SK-N-SH (cell line): ENCODE results near the gene IL2RA. TPM values are rescaled to one million over a fixed set of nuclear protein-coding genes. Genes with fewer than 3 reads are reported as not detected.

Source experiments
- CTCF ChIA-PET: fragments of 300-600, 350-600 bp; formaldehyde crosslinking; extraction: SDS; loops from one replicate; lab custom pipeline; 2021; lab: Yijun Ruan, JAX
- POLR2A ChIA-PET: fragments of 350-600 bp; sonication (Branson Sonifier 250); formaldehyde crosslinking; extraction: SDS; loops from one replicate; lab custom pipeline; 2020; ENCODE audit warnings: antibody characterized with exemption, inconsistent platforms; lab: Yijun Ruan, JAX
- DNase-seq: peaks from one replicate; pipeline ENCODE4 v3.0.0; 2012
- H2AFZ ChIP-seq: fragments of 200-600 bp; sonication (generic); 2 replicates; pipeline ENCODE4 v1.8.1; 2016; ENCODE audit warnings: antibody characterized with exemption, mild to moderate bottlenecking, low read depth
- H3F3A ChIP-seq: fragments of 200-600 bp; sonication (generic); replicated peaks from 2 replicates; pipeline ENCODE3; 2016; ENCODE audit warnings: antibody characterized with exemption, mild to moderate bottlenecking; ENCODE audit not compliant: insufficient read depth
- H3K27ac ChIP-seq, 2 experiments: fragments of 200-500 bp in 1 of 2; fragments of 200-600 bp in 1 of 2; sonication (Bioruptor generic) in 1 of 2; sonication (generic), shearing (Covaris generic) in 1 of 2; 2 replicates each; pipeline versions ENCODE4 v1.5.1 to v1.6.1; 2014 to 2016; ENCODE audit warnings: low read depth in 2 of 2, inconsistent platforms in 1 of 2, low read length in 1 of 2, mild to moderate bottlenecking in 1 of 2, mixed read lengths in 1 of 2
- H3K27me3 ChIP-seq: fragments of 200-600 bp; sonication (generic), shearing (Covaris generic); 2 replicates; pipeline ENCODE4 v1.6.1; 2016; ENCODE audit warnings: mixed run types; ENCODE audit not compliant: insufficient read depth
- H3K36me3 ChIP-seq, 2 experiments: fragments of 200-500 bp in 1 of 2; fragments of 200-600 bp in 1 of 2; sonication (Bioruptor generic) in 1 of 2; sonication (generic) in 1 of 2; replicated peaks in 1 of 2; 2 replicates each; pipeline versions ENCODE3 to v1.5.1; 2014 to 2016; ENCODE audit warnings: low read length in 1 of 2, mild to moderate bottlenecking in 1 of 2; ENCODE audit not compliant: insufficient read depth in 2 of 2, control insufficient read depth in 1 of 2
- H3K4me1 ChIP-seq, 2 experiments: fragments of 200-500 bp in 1 of 2; fragments of 200-600 bp in 1 of 2; sonication (Bioruptor generic) in 1 of 2; sonication (generic), shearing (Covaris generic) in 1 of 2; 2 replicates each; pipeline versions ENCODE4 v1.5.1 to v1.6.1; 2014 to 2016; ENCODE audit warnings: low read depth in 1 of 2, low read length in 1 of 2, mixed run types in 1 of 2; ENCODE audit not compliant: insufficient read depth in 2 of 2, control insufficient read depth in 1 of 2
- H3K4me2 ChIP-seq: fragments of 200-600 bp; sonication (generic), shearing (Covaris generic); 2 replicates; pipeline ENCODE4 v1.6.1; 2017; ENCODE audit warnings: mixed run types
- H3K4me3 ChIP-seq, 2 experiments: fragments of 200-500 bp in 1 of 2; fragments of 200-600 bp in 1 of 2; sonication (Bioruptor generic) in 1 of 2; sonication (generic), shearing (Covaris generic) in 1 of 2; 2 replicates each; pipeline versions ENCODE4 v1.5.1 to v1.8.1; 2014 to 2016; ENCODE audit warnings: low read depth in 2 of 2, inconsistent platforms in 1 of 2, low read length in 1 of 2, mild to moderate bottlenecking in 1 of 2, mixed read lengths in 1 of 2, moderate library complexity in 1 of 2
- H3K79me2 ChIP-seq: fragments of 200-600 bp; sonication (generic); 2 replicates; pipeline ENCODE4 v1.8.1; 2017; ENCODE audit warnings: mild to moderate bottlenecking; ENCODE audit not compliant: insufficient read depth
- H3K9ac ChIP-seq: fragments of 200-600 bp; sonication (generic); 2 replicates; pipeline ENCODE4 v1.6.1; 2017; ENCODE audit warnings: mixed run types
- H3K9me2 ChIP-seq: fragments of 200-600 bp; sonication (generic); 2 replicates; pipeline ENCODE4 v1.6.1; 2017; ENCODE audit warnings: mixed run types
- H3K9me3 ChIP-seq: fragments of 200-600 bp; sonication (generic); 2 replicates; pipeline ENCODE4 v1.6.1; 2017; ENCODE audit warnings: mixed run types, mild to moderate bottlenecking, moderate library complexity
- H4K20me1 ChIP-seq: fragments of 200-600 bp; sonication (generic); 2 replicates; pipeline ENCODE4 v1.6.1; 2017; ENCODE audit warnings: mild to moderate bottlenecking, mixed run types; ENCODE audit not compliant: insufficient read depth
- CTCF ChIP-seq: fragments of 200-600 bp; sonication (generic); IDR thresholded peaks from 2 replicates; pipeline ENCODE4 v1.6.1; 2017; ENCODE audit warnings: antibody characterized with exemption, mild to moderate bottlenecking, moderate library complexity
- ELF1 ChIP-seq: IDR thresholded peaks from 2 replicates; pipeline ENCODE4 v1.4.0; 2012
- EP300 ChIP-seq, 2 experiments: IDR thresholded peaks; 2 replicates each; pipeline versions ENCODE4 v1.4.0 to v1.6.1; 2012; ENCODE audit warnings: borderline replicate concordance in 1 of 2, low read depth in 1 of 2, low read length in 1 of 2
- EZH2phosphoT487 ChIP-seq: fragments of 200-600 bp; sonication (generic); IDR thresholded peaks from 2 replicates; pipeline ENCODE4 v1.6.1; 2017; ENCODE audit warnings: low read depth, mixed run types, mild to moderate bottlenecking, antibody characterized with exemption, moderate library complexity, borderline replicate concordance
- FOSL2 ChIP-seq: IDR thresholded peaks from 2 replicates; pipeline ENCODE4 v1.4.0; 2012; ENCODE audit warnings: low read depth, mild to moderate bottlenecking, moderate library complexity, borderline replicate concordance
- GATA2 ChIP-seq: sonication (generic); formaldehyde crosslinking; IDR thresholded peaks from 2 replicates; pipeline ENCODE4 v1.5.0; 2020; ENCODE audit warnings: mild to moderate bottlenecking, missing genetic modification reagents
- JUND ChIP-seq: IDR thresholded peaks from 2 replicates; pipeline ENCODE4 v1.4.0; 2012
- MAX ChIP-seq: IDR thresholded peaks from 2 replicates; pipeline ENCODE4 v1.4.0; 2012; ENCODE audit warnings: low read depth
- MXI1 ChIP-seq: IDR thresholded peaks from 2 replicates; pipeline ENCODE4 v1.6.1; 2012; ENCODE audit warnings: mild to moderate bottlenecking, low read depth, low read length, improper control_type of control experiment
- NFIC ChIP-seq: IDR thresholded peaks from 2 replicates; pipeline ENCODE4 v1.4.0; 2012; ENCODE audit warnings: borderline replicate concordance
- PBX3 ChIP-seq: IDR thresholded peaks from 2 replicates; pipeline ENCODE4; 2012
- RAD21 ChIP-seq: IDR thresholded peaks from 2 replicates; pipeline ENCODE4 v1.6.1; 2012; ENCODE audit warnings: mild to moderate bottlenecking, low read length
- RXRA ChIP-seq: IDR thresholded peaks from 2 replicates; pipeline ENCODE4 v1.4.0; 2012; ENCODE audit warnings: low read depth, mild to moderate bottlenecking, borderline replicate concordance
- SIN3A ChIP-seq: IDR thresholded peaks from 2 replicates; pipeline ENCODE4 v1.6.1; 2012; ENCODE audit warnings: low read depth, mild to moderate bottlenecking, low read length, moderate library complexity, borderline replicate concordance
- TAF1 ChIP-seq: IDR thresholded peaks from 2 replicates; pipeline ENCODE4 v1.6.1; 2012; ENCODE audit warnings: low read depth, mild to moderate bottlenecking, low read length, moderate library complexity, borderline replicate concordance
- TCF12 ChIP-seq: IDR thresholded peaks from 2 replicates; pipeline ENCODE4 v1.4.0; 2012
- USF1 ChIP-seq: IDR thresholded peaks from 2 replicates; pipeline ENCODE4 v1.4.0; 2012; ENCODE audit warnings: low read depth, borderline replicate concordance
- YY1 ChIP-seq: IDR thresholded peaks from 2 replicates; pipeline ENCODE4 v1.4.0; 2012; ENCODE audit warnings: low read depth, mild to moderate bottlenecking
- ZBTB33 ChIP-seq: IDR thresholded peaks from 2 replicates; pipeline ENCODE4 v1.4.0; 2012; ENCODE audit warnings: low read depth, borderline replicate concordance
- WGBS: methylation state at CpG from one replicate; pipeline ENCODE4 v1.1.6; 2017; ENCODE audit warnings: low lambda C conversion rate; 5-methylcytosine and 5-hydroxymethylcytosine counted together
- polyA plus RNA-seq, 3 experiments: library from polyadenylated mRNA; depleted of rRNA; stranded (reverse); fragments of >200 nt; gene quantifications; 2 replicates each; pipeline ENCODE4 v1.2.3, GENCODE V29; 2012

IL2RA gene
- polyA plus RNA-seq, 1 of the 3 experiments (the other 2 are of a cell fraction) = not detected

GRCh38 chr10:5973069-5973468 lies 89.1 kb downstream of the IL2RA start:
- Histone ChIP-seq H3K27me3 (no peaks in the 10 kb centered on the region), H3K4me3 (no peak overlapping the region), H3K4me1 (no peaks in the 10 kb centered on the region; a peak in 1 of 4 replicates), H3K4me2 (no peak overlapping the region), H3F3A (no peaks in the 10 kb centered on the region), H3K9me3 (no peaks in the 10 kb centered on the region), H3K9me2 (no peaks in the 10 kb centered on the region), H3K36me3 (no peaks in the 10 kb centered on the region), H2AFZ (no peak overlapping the region), H3K79me2 (no peaks in the 10 kb centered on the region), H4K20me1 (no peaks in the 10 kb centered on the region), H3K27ac (no peak overlapping the region), H3K9ac (no peak overlapping the region)
- TF ChIP-seq RAD21 (no peak), YY1 (no peak), USF1 (no peak), SIN3A (no peak), JUND (no peak), ZBTB33 (no peak), TCF12 (no peak), RXRA (no peak), EZH2phosphoT487 (no peak), TAF1 (no peak), MXI1 (no peak), ELF1 (no peak), GATA2 (no peak), PBX3 (no peak), EP300 (IDR thresholded peaks at IDR 0.05; ENCODE audit: borderline replicate concordance in 1 of 2, low read depth in 1 of 2, low read length in 1 of 2) (no peak), MAX (no peak), CTCF (no peak), FOSL2 (no peak), NFIC (no peak)
- 79% methylated on average over 4 of the region's 4 CpGs for WGBS
- no peak for DNase-seq
- POLR2A ChIA-PET = no interaction called here
- CTCF ChIA-PET = no interaction called here
